Upper lobe of left lung (tissue), 6 donors: ENCODE measurements around the gene ACSL1. TPM values are rescaled to one million over a fixed set of nuclear protein-coding genes. Genes with fewer than 3 reads are reported as not detected.

ENCODE experiments used
- ATAC-seq, 2 donors: fragments of 200-7000 bp; cut with Tn5 transposase; one replicate each; pipeline ENCODE4 v1.9.1; 2022; ENCODE audit warnings: mild to moderate bottlenecking in 2 of 2, moderate library complexity in 2 of 2; ENCODE audit not compliant: low FRiP score in 2 of 2
- DNase-seq, 2 donors: peaks; one replicate each; pipeline ENCODE4 v3.0.0-alpha.2; 2019 to 2020
- H3K27ac ChIP-seq, 4 donors: fragments of 200-600 bp; sonication (generic); one replicate each; pipeline ENCODE4 v1.5.1; 2016 to 2019
- H3K27me3 ChIP-seq, 4 donors: fragments of 200-600 bp; sonication (generic); one replicate each; pipeline ENCODE4 v1.5.1; 2017 to 2019
- H3K36me3 ChIP-seq, 4 donors: fragments of 200-600 bp; sonication (generic); one replicate each; pipeline ENCODE4 v1.5.1; 2016 to 2019
- H3K4me1 ChIP-seq, 4 donors: fragments of 200-600 bp; sonication (generic); one replicate each; pipeline ENCODE4 v1.5.1; 2018 to 2019
- H3K4me3 ChIP-seq, 4 donors: fragments of 200-600 bp; sonication (generic); one replicate each; pipeline ENCODE4 v1.5.1; 2017 to 2019; ENCODE audit warnings: mild to moderate bottlenecking in 2 of 4, moderate library complexity in 1 of 4
- H3K9me3 ChIP-seq, 4 donors: fragments of 200-600 bp; sonication (generic); one replicate each; pipeline ENCODE4 v1.5.1; 2018 to 2019
- EP300 ChIP-seq, 4 donors: sonication (generic); formaldehyde crosslinking; IDR thresholded peaks; one replicate each; pipeline ENCODE4 v1.5.1; 2017; ENCODE audit warnings: antibody characterized with exemption in 4 of 4, control low read depth in 2 of 4
- POLR2A ChIP-seq, 4 donors: fragments of 450-650 bp; IDR thresholded peaks; one replicate each; pipeline ENCODE4 v1.5.1; 2016 to 2017; ENCODE audit warnings: antibody characterized with exemption in 4 of 4, mild to moderate bottlenecking in 2 of 4
- POLR2AphosphoS5 ChIP-seq, 2 donors: sonication (generic); formaldehyde crosslinking; IDR thresholded peaks; one replicate each; pipeline ENCODE4 v1.5.1; 2017; ENCODE audit warnings: antibody characterized with exemption in 2 of 2
- WGBS, 2 donors: methylation state at CpG; one replicate each; pipeline ENCODE4 v1.1.5; 2017 to 2018; 5-methylcytosine and 5-hydroxymethylcytosine counted together
- total RNA-seq, 6 donors: library from RNA; depleted of rRNA in 4 of 6; stranded (reverse); fragments of >200 nt in 4 of 6; gene quantifications; one replicate each; pipeline versions ENCODE4 v1.1.0 to v1.2.1, GENCODE V29; 2016 to 2021
- TF ChIP-seq, protein P1 (sequence below), 6 experiments: fragments of 450-650 bp in 4 of 6; fragments of 200-600 bp in 2 of 6; sonication (generic) in 2 of 6; IDR thresholded peaks; one replicate each; pipeline ENCODE4 v1.5.1; 2016 to 2019; ENCODE audit warnings: antibody characterized with exemption in 6 of 6
- donor health status: DM: no; HTN: no; CAD: no; lungs with moderate emphysema.
- donor health status: DM: no; HTN: yes; CAD: no; lungs with severe emphysema.

Gene ACSL1
- total RNA-seq, 6 donors from 2014 or later, result 208 to 306 (median 234) TPM

DNA sequence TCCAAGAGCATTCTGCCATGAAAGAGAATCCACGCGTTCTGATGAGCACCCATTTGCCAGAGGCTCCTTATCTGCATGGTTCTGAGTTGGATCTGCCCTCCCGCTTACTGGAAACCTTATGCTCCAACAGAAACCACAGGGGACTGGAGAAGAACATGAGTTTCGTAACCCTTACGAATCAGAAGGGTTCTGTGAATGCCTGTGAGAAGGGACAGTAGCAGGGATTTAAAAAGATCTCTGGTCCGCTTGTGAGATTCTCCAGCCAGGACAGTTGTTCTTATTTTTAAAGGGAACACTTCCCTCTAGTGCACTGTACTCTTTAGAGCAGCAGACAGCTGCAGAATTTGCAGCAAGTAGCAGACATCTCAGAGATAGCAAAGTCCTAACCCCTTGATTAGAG, 69.4 kb downstream of the ACSL1 start:
- 84 to 87% methylated on average over 6 of the region's 6 CpGs for WGBS, 2 donors
- TF ChIP-seq EP300 (IDR thresholded peaks at IDR 0.05) (no peak), POLR2AphosphoS5 (IDR thresholded peaks at IDR 0.05) (no peak), POLR2A (IDR thresholded peaks at IDR 0.05) (no peak)
- TF ChIP-seq, protein P1, sequence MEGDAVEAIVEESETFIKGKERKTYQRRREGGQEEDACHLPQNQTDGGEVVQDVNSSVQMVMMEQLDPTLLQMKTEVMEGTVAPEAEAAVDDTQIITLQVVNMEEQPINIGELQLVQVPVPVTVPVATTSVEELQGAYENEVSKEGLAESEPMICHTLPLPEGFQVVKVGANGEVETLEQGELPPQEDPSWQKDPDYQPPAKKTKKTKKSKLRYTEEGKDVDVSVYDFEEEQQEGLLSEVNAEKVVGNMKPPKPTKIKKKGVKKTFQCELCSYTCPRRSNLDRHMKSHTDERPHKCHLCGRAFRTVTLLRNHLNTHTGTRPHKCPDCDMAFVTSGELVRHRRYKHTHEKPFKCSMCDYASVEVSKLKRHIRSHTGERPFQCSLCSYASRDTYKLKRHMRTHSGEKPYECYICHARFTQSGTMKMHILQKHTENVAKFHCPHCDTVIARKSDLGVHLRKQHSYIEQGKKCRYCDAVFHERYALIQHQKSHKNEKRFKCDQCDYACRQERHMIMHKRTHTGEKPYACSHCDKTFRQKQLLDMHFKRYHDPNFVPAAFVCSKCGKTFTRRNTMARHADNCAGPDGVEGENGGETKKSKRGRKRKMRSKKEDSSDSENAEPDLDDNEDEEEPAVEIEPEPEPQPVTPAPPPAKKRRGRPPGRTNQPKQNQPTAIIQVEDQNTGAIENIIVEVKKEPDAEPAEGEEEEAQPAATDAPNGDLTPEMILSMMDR (IDR thresholded peaks at IDR 0.05), result no peak
- Histone ChIP-seq H3K4me1 (no peaks in the 10 kb centered on the region), H3K27ac (no peak overlapping the region), H3K27me3 (no peaks in the 10 kb centered on the region), H3K36me3 (peaks cover 35 to 66% (median 48%) of the 10 kb centered on the region in 4 donors), H3K4me3 (no peak overlapping the region), H3K9me3 (no peaks in the 10 kb centered on the region)
- ATAC-seq (peak in 1 of 2 donors; percentile 82), DNase-seq (no peak)

DNA sequence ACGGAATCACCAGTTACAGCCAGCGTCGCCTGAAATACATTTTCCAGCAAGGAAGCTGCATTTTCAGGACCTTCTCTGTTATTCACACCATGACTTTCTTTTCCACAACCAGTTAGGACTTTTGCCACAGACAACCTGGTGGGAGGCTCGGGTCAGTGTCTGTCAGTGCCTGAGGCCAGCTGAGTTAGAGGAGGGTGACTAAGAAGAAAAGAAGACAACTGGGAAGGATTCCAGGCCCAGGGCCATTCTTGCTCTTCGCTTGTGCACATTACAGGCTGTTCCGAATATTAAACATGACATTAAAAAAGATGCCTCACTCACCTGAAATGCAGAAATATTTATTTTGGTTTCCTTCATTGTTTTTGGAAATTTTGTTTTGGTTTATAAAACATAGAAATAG, 70.5 kb downstream of the ACSL1 start:
- TF ChIP-seq, protein P1 (IDR thresholded peaks at IDR 0.05), result no peak
- no peak for TF ChIP-seq POLR2A (IDR thresholded peaks at IDR 0.05)
- TF ChIP-seq EP300 (IDR thresholded peaks at IDR 0.05), result no peak
- no peak for TF ChIP-seq POLR2AphosphoS5 (IDR thresholded peaks at IDR 0.05)
- H3K36me3 ChIP-seq, result peaks cover 25 to 55% (median 40%) of the 10 kb centered on the region in 4 donors
- no peak overlapping the region for H3K27ac ChIP-seq
- DNase-seq, result no peak
- 96 to 97% methylated on average over 6 of the region's 6 CpGs for WGBS, 2 donors
- peak in 1 of 2 donors; percentile 70 for ATAC-seq
- H3K4me1 ChIP-seq, result no peaks in the 10 kb centered on the region
- no peak overlapping the region for H3K4me3 ChIP-seq
- H3K9me3 ChIP-seq, result no peaks in the 10 kb centered on the region
- no peaks in the 10 kb centered on the region for H3K27me3 ChIP-seq

DNA sequence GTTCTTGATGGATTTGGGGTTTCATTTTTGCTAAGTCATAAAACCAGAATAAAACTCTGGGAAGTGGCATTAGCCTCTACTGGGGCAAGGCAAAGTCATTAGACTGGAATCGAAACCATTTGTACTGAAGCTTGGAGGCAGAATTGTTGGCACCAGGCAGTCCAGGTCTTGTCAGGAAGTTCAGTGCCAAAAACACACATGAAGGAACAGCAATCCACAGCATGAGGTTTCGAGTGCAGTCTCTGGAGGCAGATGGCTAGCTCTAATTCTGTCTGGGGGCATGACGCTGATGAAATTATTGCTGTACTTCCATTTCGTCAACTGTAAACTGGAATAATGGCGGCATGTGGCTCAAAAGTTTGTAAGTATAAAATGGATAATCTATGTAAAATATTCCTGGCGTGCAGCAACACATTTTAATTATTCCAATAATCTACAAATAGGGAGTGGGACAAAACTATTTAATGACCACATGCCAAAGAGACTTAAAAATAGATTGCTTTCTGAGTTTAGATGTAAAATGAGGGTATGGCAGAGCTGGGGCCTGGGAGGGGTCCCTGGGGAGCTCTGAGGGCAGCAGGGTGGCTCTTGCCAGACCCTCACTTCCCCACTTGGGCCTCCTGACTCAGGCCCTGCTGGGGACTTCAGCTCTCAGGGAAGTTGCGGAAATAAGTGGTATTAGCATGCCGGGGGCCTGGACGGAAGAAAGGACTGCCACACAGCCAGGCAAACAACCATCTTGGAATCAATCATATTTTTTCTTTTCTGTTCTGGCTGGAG, 73.1 kb downstream of the ACSL1 start:
- no peak overlapping the region for H3K27ac ChIP-seq
- H3K9me3 ChIP-seq, result no peaks in the 10 kb centered on the region
- peaks cover 6 to 12% (median 11%) of the 10 kb centered on the region in 4 donors for H3K4me1 ChIP-seq
- TF ChIP-seq POLR2AphosphoS5 (IDR thresholded peaks at IDR 0.05), result no peak
- TF ChIP-seq EP300 (IDR thresholded peaks at IDR 0.05), result no peak
- TF ChIP-seq POLR2A (IDR thresholded peaks at IDR 0.05), result no peak
- TF ChIP-seq, protein P1 (IDR thresholded peaks at IDR 0.05), result no peak
- H3K4me3 ChIP-seq, result no peak overlapping the region
- no peaks in the 10 kb centered on the region for H3K27me3 ChIP-seq
- ATAC-seq (no peak), DNase-seq (no peak)
- peaks cover 19 to 37% (median 29%) of the 10 kb centered on the region in 4 donors for H3K36me3 ChIP-seq
- WGBS, 2 donors, result 83 to 95% methylated on average over 9 of the region's 9 CpGs

DNA sequence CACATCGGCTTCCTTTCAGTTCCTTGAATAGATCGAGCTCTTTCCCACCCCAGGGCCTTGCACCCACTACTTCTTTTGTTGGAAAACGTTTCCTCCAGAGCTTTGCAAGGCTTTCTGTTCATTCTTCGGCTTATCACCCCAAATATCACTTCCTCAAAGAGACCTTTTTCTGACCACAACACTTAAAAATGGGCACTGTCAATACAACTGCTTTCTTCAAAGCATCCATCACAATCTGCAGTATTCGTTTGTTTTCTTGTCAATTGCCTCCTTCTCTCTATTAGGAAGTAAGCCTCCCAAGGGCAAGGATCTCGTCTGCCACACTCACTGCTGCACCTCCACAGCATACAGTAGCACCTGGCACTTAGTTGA, 74.2 kb downstream of the ACSL1 start:
- Histone ChIP-seq H3K9me3 (no peaks in the 10 kb centered on the region), H3K4me1 (peaks cover 17 to 23% (median 20%) of the 10 kb centered on the region in 4 donors), H3K4me3 (no peak overlapping the region), H3K36me3 (peaks cover 16 to 26% (median 19%) of the 10 kb centered on the region in 4 donors), H3K27me3 (no peaks in the 10 kb centered on the region), H3K27ac (no peak overlapping the region)
- WGBS, 2 donors, result 52% methylated on average over 6 of the region's 6 CpGs
- DNase-seq (no peak), ATAC-seq (no peak)
- no peak for TF ChIP-seq POLR2AphosphoS5 (IDR thresholded peaks at IDR 0.05)
- no peak for TF ChIP-seq POLR2A (IDR thresholded peaks at IDR 0.05)
- no peak for TF ChIP-seq EP300 (IDR thresholded peaks at IDR 0.05)
- TF ChIP-seq, protein P1 (IDR thresholded peaks at IDR 0.05), result no peak
